GM12878 (cell line): ENCODE data around the gene MC3R. TPM values are rescaled to one million over a fixed set of nuclear protein-coding genes. Genes with fewer than 3 reads are reported as not detected.

Experiments used
- ATAC-seq: fragments of 200-7000 bp; cut with Tn5 transposase; 3 replicates; pipeline ENCODE4 v1.9.1; 2020; ENCODE audit warnings: mild to moderate bottlenecking, moderate library complexity
- BruUV-seq: library from RNA; stranded (reverse); fragments of 400-500 nt; replicated peaks from 2 replicates; lab custom pipeline; 2021; lab: Mats Ljungman, UMichigan
- CTCF ChIA-PET: fragments of 300-600 bp; sonication (Branson Sonifier 250); formaldehyde crosslinking; extraction: SDS; loops from one replicate; lab custom pipeline; 2021; ENCODE audit warnings: inconsistent platforms; lab: Yijun Ruan, JAX
- POLR2A ChIA-PET: fragments of 350-600 bp; formaldehyde crosslinking; extraction: SDS; loops from one replicate; lab custom pipeline; 2021; ENCODE audit warnings: inconsistent platforms; lab: Charles Lee
- RAD21 ChIA-PET: fragments of 300-600 bp; sonication (Branson Sonifier 250); formaldehyde crosslinking; loops from one replicate; lab custom pipeline; 2023; ENCODE audit warnings: antibody characterized with exemption; ENCODE audit not compliant: unreplicated experiment; lab: Charles Lee
- SMC1A ChIA-PET: fragments of 300-600 bp; sonication (Branson Sonifier 250); formaldehyde crosslinking; loops from one replicate; lab custom pipeline; 2023; ENCODE audit not compliant: unreplicated experiment, uncharacterized antibody; lab: Charles Lee
- DNase-seq: peaks from one replicate; pipeline ENCODE4 v3.0.0-alpha.2; 2011; ENCODE audit warnings: low read depth, low spot score
- FAIRE-seq: peaks from 3 replicates; lab custom pipeline; 2011; peaks lifted over from hg19 to GRCh38; lab: Jason Lieb, UNC
- H2AFZ ChIP-seq: 2 replicates; pipeline ENCODE4 v1.6.0; 2011; ENCODE audit warnings: low read depth, low read length, control low read depth; ENCODE audit not compliant: control insufficient read depth
- H3K27ac ChIP-seq: 2 replicates; pipeline ENCODE4 v1.5.1; 2011; ENCODE audit warnings: control low read depth; ENCODE audit not compliant: control insufficient read depth, insufficient read depth
- H3K27me3 ChIP-seq, 2 experiments: replicated peaks in 1 of 2; 2 replicates each; pipeline versions ENCODE4 v1.6.0 to v1.6.1; 2011; ENCODE audit warnings: low read length in 1 of 2; ENCODE audit not compliant: control insufficient read depth in 2 of 2, insufficient read depth in 2 of 2
- H3K36me3 ChIP-seq, 2 experiments: 2 replicates each; pipeline ENCODE4 v1.5.1; 2011; ENCODE audit warnings: low read length in 1 of 2; ENCODE audit not compliant: control insufficient read depth in 2 of 2, insufficient read depth in 2 of 2
- H3K4me1 ChIP-seq: 2 replicates; pipeline ENCODE4 v1.6.1; 2011; ENCODE audit warnings: mild to moderate bottlenecking, low read length, moderate library complexity, mixed read lengths; ENCODE audit not compliant: control insufficient read depth, insufficient read depth
- H3K4me2 ChIP-seq: 2 replicates; pipeline ENCODE4 v1.6.0; 2011; ENCODE audit warnings: control low read depth; ENCODE audit not compliant: control insufficient read depth, insufficient read depth
- H3K4me3 ChIP-seq: fragments of 200-600 bp; sonication (generic); 2 replicates; pipeline ENCODE4 v1.5.1; 2016
- H3K79me2 ChIP-seq: 2 replicates; pipeline ENCODE4 v1.6.0; 2011; ENCODE audit warnings: low read length; ENCODE audit not compliant: control insufficient read depth, insufficient read depth
- H3K9ac ChIP-seq: 2 replicates; pipeline ENCODE4 v1.8.0; 2011; ENCODE audit warnings: low read length, control low read depth, mixed read lengths; ENCODE audit not compliant: control insufficient read depth, insufficient read depth
- H3K9me3 ChIP-seq: replicated peaks from 3 replicates; pipeline ENCODE4 v1.5.1; 2011; ENCODE audit warnings: mild to moderate bottlenecking, low read length; ENCODE audit not compliant: control insufficient read depth, insufficient read depth
- H4K20me1 ChIP-seq: 2 replicates; pipeline ENCODE4 v1.6.0; 2011; ENCODE audit not compliant: control insufficient read depth, insufficient read depth
- CREB1 ChIP-seq: IDR thresholded peaks from 2 replicates; pipeline ENCODE4 v1.6.1; 2012; ENCODE audit warnings: low read depth, mild to moderate bottlenecking, inconsistent platforms
- IKZF1 ChIP-seq: fragments of 450-650 bp; conservative IDR thresholded peaks from 2 replicates; pipeline ENCODE4 v1.6.1; 2017; ENCODE audit warnings: antibody characterized with exemption, mild to moderate bottlenecking
- LARP7 ChIP-seq: fragments of 450-650 bp; IDR thresholded peaks from 2 replicates; pipeline ENCODE4 v1.6.1; 2017; ENCODE audit warnings: mild to moderate bottlenecking
- NR2C1 ChIP-seq: fragments of 450-650 bp; IDR thresholded peaks from 2 replicates; pipeline ENCODE4 v1.6.1; 2017; ENCODE audit warnings: antibody characterized with exemption, mild to moderate bottlenecking, moderate library complexity
- NR2C2 ChIP-seq: IDR thresholded peaks from 2 replicates; pipeline ENCODE4 v1.6.1; 2011; ENCODE audit warnings: borderline replicate concordance, low read depth; ENCODE audit not compliant: control insufficient read depth, insufficient read length
- PML ChIP-seq: IDR thresholded peaks from 2 replicates; pipeline ENCODE4 v1.6.1; 2012; ENCODE audit warnings: low read length, inconsistent platforms
- RFX5 ChIP-seq: IDR thresholded peaks from 2 replicates; pipeline ENCODE4 v1.6.1; 2011; ENCODE audit warnings: low read depth, low read length, improper control_type of control experiment
- SIN3A ChIP-seq: IDR thresholded peaks from 2 replicates; pipeline ENCODE4 v1.6.1; 2012; ENCODE audit warnings: low read depth, low read length, improper control_type of control experiment
- SIX5 ChIP-seq: IDR thresholded peaks from 2 replicates; pipeline ENCODE4 v1.6.1; 2011; ENCODE audit warnings: mild to moderate bottlenecking, low read depth, low read length, moderate library complexity; ENCODE audit not compliant: severe bottlenecking
- SPI1 ChIP-seq: IDR thresholded peaks from 2 replicates; pipeline ENCODE4 v1.6.1; 2011; ENCODE audit warnings: low read depth, mild to moderate bottlenecking, low read length, moderate library complexity, borderline replicate concordance; ENCODE audit not compliant: insufficient read depth
- ZSCAN29 ChIP-seq: fragments of 450-650 bp; IDR thresholded peaks from 2 replicates; pipeline ENCODE4 v1.6.1; 2017; ENCODE audit warnings: mild to moderate bottlenecking, moderate library complexity
- WGBS: methylation state at CpG from one replicate; pipeline ENCODE4 v1.1.6; 2016; ENCODE audit warnings: low lambda C conversion rate; ENCODE audit not compliant: insufficient replicate concordance, insufficient coverage; ENCODE audit errors: missing lambda C conversion rate; 5-methylcytosine and 5-hydroxymethylcytosine counted together
- in situ Hi-C: fragments of 300-500 bp; cut with MboI; formaldehyde crosslinking; loops from 9 replicates; pipeline ENCODE4 v1.14.3; 2018; ENCODE audit warnings: mixed read lengths
- intact Hi-C: fragments of 100-400 bp; cut with micrococcal nuclease; formaldehyde crosslinking; loops from one replicate; pipeline ENCODE4 v1.14.2; 2022; ENCODE audit not compliant: unreplicated experiment
- polyA plus RNA-seq, 11 experiments: library from polyadenylated mRNA; depleted of rRNA in 4 of 11; unstranded in 6 of 11; stranded (reverse) in 5 of 11; fragments of >200 nt; fragmentation: Nextera tagmentation in 4 of 11; fragmentation: Illumina TruSeq in 1 of 11; extraction: Ambion mirVana in 4 of 11; extraction: Trizol in 1 of 11; gene quantifications; 1 replicate in 1 of 11; 2 replicates in 10 of 11; pipeline versions ENCODE4 v1.2.1 to v1.2.3, GENCODE V29; 2011 to 2016; ENCODE audit warnings: inconsistent platforms in 2 of 11, missing spikeins in 2 of 11, low read depth in 1 of 11
- total RNA-seq, 4 experiments: library from RNA; depleted of rRNA in 3 of 4; stranded (reverse); fragments of >200 nt in 3 of 4; fragmentation: Illumina TruSeq in 1 of 4; extraction: Trizol in 1 of 4; gene quantifications; 2 replicates each; pipeline versions ENCODE4 v1.2.1 to v1.2.3, GENCODE V29; 2013 to 2021
- TF ChIP-seq, protein P1 (sequence below): fragments of 450-650 bp; IDR thresholded peaks from 2 replicates; pipeline ENCODE4 v1.6.1; 2016; ENCODE audit warnings: mild to moderate bottlenecking
- TF ChIP-seq, protein P2 (sequence below), 3 experiments: IDR thresholded peaks in 2 of 3; conservative IDR thresholded peaks in 1 of 3; 2 replicates each; pipeline ENCODE4 v1.5.1; 2011; ENCODE audit warnings: low read depth in 3 of 3, low read length in 3 of 3, mild to moderate bottlenecking in 3 of 3, control low read depth in 2 of 3, moderate library complexity in 2 of 3, inconsistent platforms in 1 of 3, mixed read lengths in 1 of 3; ENCODE audit not compliant: control insufficient read depth in 2 of 3, insufficient read depth in 1 of 3; ENCODE audit errors: extremely low read depth in 1 of 3
- TF ChIP-seq, protein P3 (sequence below): fragments of 150-350 bp; IDR thresholded peaks from 2 replicates; pipeline ENCODE4 v1.6.1; 2014; ENCODE audit warnings: mild to moderate bottlenecking, low read depth, low read length

Gene MC3R
- total and polyA plus RNA-seq, 10 of the 15 experiments (the other 5 are each of a cell fraction or from before 2014, with no cell fraction given) = not detected

- no peak for TF ChIP-seq RFX5
- TF ChIP-seq, protein P1, sequence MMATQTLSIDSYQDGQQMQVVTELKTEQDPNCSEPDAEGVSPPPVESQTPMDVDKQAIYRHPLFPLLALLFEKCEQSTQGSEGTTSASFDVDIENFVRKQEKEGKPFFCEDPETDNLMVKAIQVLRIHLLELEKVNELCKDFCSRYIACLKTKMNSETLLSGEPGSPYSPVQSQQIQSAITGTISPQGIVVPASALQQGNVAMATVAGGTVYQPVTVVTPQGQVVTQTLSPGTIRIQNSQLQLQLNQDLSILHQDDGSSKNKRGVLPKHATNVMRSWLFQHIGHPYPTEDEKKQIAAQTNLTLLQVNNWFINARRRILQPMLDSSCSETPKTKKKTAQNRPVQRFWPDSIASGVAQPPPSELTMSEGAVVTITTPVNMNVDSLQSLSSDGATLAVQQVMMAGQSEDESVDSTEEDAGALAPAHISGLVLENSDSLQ = peak; percentile 81
- TF ChIP-seq, protein P2, sequence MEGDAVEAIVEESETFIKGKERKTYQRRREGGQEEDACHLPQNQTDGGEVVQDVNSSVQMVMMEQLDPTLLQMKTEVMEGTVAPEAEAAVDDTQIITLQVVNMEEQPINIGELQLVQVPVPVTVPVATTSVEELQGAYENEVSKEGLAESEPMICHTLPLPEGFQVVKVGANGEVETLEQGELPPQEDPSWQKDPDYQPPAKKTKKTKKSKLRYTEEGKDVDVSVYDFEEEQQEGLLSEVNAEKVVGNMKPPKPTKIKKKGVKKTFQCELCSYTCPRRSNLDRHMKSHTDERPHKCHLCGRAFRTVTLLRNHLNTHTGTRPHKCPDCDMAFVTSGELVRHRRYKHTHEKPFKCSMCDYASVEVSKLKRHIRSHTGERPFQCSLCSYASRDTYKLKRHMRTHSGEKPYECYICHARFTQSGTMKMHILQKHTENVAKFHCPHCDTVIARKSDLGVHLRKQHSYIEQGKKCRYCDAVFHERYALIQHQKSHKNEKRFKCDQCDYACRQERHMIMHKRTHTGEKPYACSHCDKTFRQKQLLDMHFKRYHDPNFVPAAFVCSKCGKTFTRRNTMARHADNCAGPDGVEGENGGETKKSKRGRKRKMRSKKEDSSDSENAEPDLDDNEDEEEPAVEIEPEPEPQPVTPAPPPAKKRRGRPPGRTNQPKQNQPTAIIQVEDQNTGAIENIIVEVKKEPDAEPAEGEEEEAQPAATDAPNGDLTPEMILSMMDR (IDR thresholded peaks at IDR 0.05 in 2 of 3, conservative IDR thresholded peaks at IDR 0.05 in 1 of 3; ENCODE audit: control insufficient read depth in 2 of 3, extremely low read depth in 1 of 3, insufficient read depth in 1 of 3, low read depth in 3 of 3, low read length in 3 of 3) = peak; percentile 73 to 75 (median 75)
- no peak for TF ChIP-seq NR2C1
- no peak for TF ChIP-seq NR2C2
- no peak for TF ChIP-seq IKZF1
Observed at GRCh38 chr20:56247954-56248782, at the start of gene MC3R (continued).

DNA sequence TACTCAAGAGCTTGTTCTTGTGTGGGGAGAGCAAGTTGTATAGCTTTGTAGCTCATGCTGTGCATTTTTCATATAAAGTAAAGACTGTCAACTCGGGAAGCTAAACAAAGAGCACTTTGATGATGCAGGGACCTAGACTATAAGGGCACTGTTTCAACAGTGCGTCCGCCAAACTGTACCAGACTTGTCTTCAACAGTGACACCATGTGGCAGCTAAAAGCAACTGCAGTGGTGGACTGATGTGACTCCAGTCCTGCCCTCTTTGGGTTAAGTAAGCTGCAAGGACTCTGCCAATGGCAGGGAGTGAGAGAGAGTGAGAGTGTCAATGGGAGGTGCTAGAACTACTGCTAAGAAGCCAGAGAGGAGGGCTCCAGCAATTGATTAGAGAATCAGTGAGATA is 48.1 kb upstream of the MC3R start:
- ATAC-seq (no peak), FAIRE-seq (no peak), DNase-seq (no peak)
- ChIA-PET RAD21 (no interaction called here), POLR2A (no interaction called here), SMC1A (no interaction called here), CTCF (no interaction called here)
- H4K20me1 ChIP-seq = no peaks in the 10 kb centered on the region
- intact Hi-C loops = no loop called here
- H3K27me3 ChIP-seq = no peaks in the 10 kb centered on the region
- H3K4me2 ChIP-seq = no peak overlapping the region
- H3K9me3 ChIP-seq = no peaks in the 10 kb centered on the region; the same call in 2 of the 3 replicates
- H3K79me2 ChIP-seq = no peaks in the 10 kb centered on the region
- H3K4me1 ChIP-seq = no peaks in the 10 kb centered on the region
- no TSS peak for BruUV-seq
- no peak overlapping the region for H3K9ac ChIP-seq
- no peak overlapping the region for H3K4me3 ChIP-seq
- H2AFZ ChIP-seq = no peak overlapping the region
- no peaks in the 10 kb centered on the region for H3K36me3 ChIP-seq
- WGBS = 63% methylated on average over 3 of the region's 3 CpGs
- in situ Hi-C loops = no loop called here
- no peak overlapping the region for H3K27ac ChIP-seq
- no peak for TF ChIP-seq ZSCAN29
- no peak for TF ChIP-seq PML
- TF ChIP-seq SIN3A = no peak
- TF ChIP-seq LARP7 = no peak
- TF ChIP-seq CREB1 = no peak
- TF ChIP-seq, protein P3, sequence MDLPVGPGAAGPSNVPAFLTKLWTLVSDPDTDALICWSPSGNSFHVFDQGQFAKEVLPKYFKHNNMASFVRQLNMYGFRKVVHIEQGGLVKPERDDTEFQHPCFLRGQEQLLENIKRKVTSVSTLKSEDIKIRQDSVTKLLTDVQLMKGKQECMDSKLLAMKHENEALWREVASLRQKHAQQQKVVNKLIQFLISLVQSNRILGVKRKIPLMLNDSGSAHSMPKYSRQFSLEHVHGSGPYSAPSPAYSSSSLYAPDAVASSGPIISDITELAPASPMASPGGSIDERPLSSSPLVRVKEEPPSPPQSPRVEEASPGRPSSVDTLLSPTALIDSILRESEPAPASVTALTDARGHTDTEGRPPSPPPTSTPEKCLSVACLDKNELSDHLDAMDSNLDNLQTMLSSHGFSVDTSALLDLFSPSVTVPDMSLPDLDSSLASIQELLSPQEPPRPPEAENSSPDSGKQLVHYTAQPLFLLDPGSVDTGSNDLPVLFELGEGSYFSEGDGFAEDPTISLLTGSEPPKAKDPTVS = no peak
- TF ChIP-seq SPI1 = no peak
- TF ChIP-seq SIX5 = no peak
